ENCODE data around the gene HS3ST4. TPM values are rescaled to one million over a fixed set of nuclear protein-coding genes. Genes with fewer than 3 reads are reported as not detected.

HS3ST4 gene
- total RNA-seq, 1 donor from 2014 or later = not detected

- no peak for DNase-seq
- Mint-ChIP-seq H3K36me3 (ENCODE audit: low read depth) (no peaks in the 10 kb centered on the region), H3K9me3 (no peaks in the 10 kb centered on the region), H3K4me1 (no peaks in the 10 kb centered on the region), H3K27ac (no peak overlapping the region), H3K27me3 (no peaks in the 10 kb centered on the region), H3K4me3 (no peak overlapping the region)
- POLR2A ChIA-PET = no interaction called here
- TF ChIP-seq CTCF (IDR thresholded peaks at IDR 0.05) = no peak
- no peak for ATAC-seq (ENCODE audit: low read depth)
- intact Hi-C loops (cut with micrococcal nuclease) = no loop called here
- CTCF ChIA-PET = no interaction called here
Measured at GRCh38 chr16:25788637-25789036, 96.9 kb downstream of the HS3ST4 start.

DNA sequence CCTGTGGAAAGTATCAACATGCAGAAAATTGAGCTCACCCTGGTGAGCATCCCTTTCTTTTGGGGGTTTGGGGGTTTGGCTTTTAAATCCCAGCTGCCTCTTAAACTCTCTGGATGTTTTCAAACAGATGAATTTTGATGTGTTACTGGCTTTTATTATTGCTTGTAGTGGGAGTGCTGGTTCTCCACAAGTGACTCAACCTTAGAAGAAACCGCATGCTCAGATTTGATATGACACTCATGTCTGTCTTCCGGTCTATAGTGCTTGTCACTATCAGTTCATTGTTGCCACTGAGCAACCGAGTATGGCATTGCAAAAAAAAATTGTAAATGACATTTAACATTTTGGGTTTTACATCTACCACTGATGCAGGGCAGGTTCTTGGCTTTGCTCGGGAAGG, 104.5 kb downstream of the HS3ST4 start:
- DNase-seq (no peak), ATAC-seq (ENCODE audit: low read depth) (no peak)
- Mint-ChIP-seq H3K36me3 (ENCODE audit: low read depth) (no peaks in the 10 kb centered on the region), H3K27me3 (peaks cover 2% of the 10 kb centered on the region), H3K4me3 (no peak overlapping the region), H3K4me1 (no peaks in the 10 kb centered on the region), H3K27ac (no peak overlapping the region), H3K9me3 (no peaks in the 10 kb centered on the region)
- no peak for TF ChIP-seq CTCF (IDR thresholded peaks at IDR 0.05)
- CTCF ChIA-PET = no interaction called here
- POLR2A ChIA-PET = no interaction called here
- intact Hi-C loops (cut with micrococcal nuclease) = no loop called here

DNA sequence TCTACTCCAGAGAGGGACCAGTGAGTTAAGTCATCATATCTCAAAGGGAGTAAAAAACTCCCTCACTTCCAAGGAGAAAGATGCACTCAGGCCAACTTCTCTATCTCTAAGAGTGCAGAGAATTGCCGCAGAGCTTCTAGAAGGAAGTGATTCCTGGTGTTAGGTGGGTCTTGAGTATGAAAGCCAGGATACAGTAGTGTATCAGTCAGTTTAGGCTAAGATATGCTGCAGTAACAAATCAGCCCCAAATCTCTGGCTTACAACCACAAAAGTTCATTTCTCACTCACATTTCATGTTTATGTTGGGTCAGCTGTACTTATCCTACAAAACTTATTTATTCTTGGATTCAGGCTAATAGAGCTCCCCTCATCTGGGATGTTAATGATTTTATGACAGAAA, 106.3 kb downstream of the HS3ST4 start:
- ATAC-seq (ENCODE audit: low read depth) (no peak), DNase-seq (no peak)
- peaks cover 2% of the 10 kb centered on the region for H3K27me3 Mint-ChIP-seq
- H3K4me1 Mint-ChIP-seq = no peaks in the 10 kb centered on the region
- no peak overlapping the region for H3K27ac Mint-ChIP-seq
- no peak for TF ChIP-seq CTCF (IDR thresholded peaks at IDR 0.05)
- POLR2A ChIA-PET = interaction anchor here (0.6 kb wide), 1 partner anchor 1580 kb away, joined by 9 read pairs; no protein-coding TSS in a partner anchor
- CTCF ChIA-PET = no interaction called here
- intact Hi-C loops (cut with micrococcal nuclease) = no loop called here
- H3K9me3 Mint-ChIP-seq = no peaks in the 10 kb centered on the region
- no peak overlapping the region for H3K4me3 Mint-ChIP-seq
- H3K36me3 Mint-ChIP-seq (ENCODE audit: low read depth) = no peaks in the 10 kb centered on the region

GRCh38 chr16:25799816-25800215, 108.1 kb downstream of the HS3ST4 start:
- intact Hi-C loops (cut with micrococcal nuclease) = no loop called here
- Mint-ChIP-seq H3K4me3 (no peak overlapping the region), H3K27ac (no peak overlapping the region), H3K27me3 (peaks cover 2% of the 10 kb centered on the region), H3K9me3 (no peaks in the 10 kb centered on the region), H3K36me3 (ENCODE audit: low read depth) (no peaks in the 10 kb centered on the region), H3K4me1 (no peaks in the 10 kb centered on the region)
- POLR2A ChIA-PET = no interaction called here
- CTCF ChIA-PET = no interaction called here
- TF ChIP-seq CTCF (IDR thresholded peaks at IDR 0.05) = no peak
- DNase-seq (no peak), ATAC-seq (ENCODE audit: low read depth) (no peak)

DNA sequence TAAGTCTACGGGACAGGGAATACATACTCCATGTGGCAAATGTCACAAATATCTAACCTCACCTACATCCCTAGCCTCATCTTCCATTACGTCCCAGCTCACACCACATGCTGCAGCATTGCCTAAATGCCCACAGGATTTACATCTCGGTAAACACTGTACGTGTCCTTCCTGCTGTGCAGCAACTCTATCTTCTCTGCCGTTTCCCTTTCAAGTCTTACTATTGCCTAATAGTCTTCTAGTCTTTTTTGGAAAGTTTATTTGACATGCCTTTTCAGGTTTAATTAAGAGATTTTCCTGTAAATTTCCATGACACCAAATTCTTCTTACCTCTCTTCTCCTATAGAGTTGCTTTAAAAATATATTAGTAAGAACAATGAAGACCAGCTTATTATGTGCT, 120.5 kb downstream of the HS3ST4 start:
- Mint-ChIP-seq H3K36me3 (ENCODE audit: low read depth) (no peaks in the 10 kb centered on the region), H3K27me3 (peaks cover 6% of the 10 kb centered on the region), H3K9me3 (no peaks in the 10 kb centered on the region), H3K27ac (no peak overlapping the region), H3K4me1 (no peaks in the 10 kb centered on the region), H3K4me3 (no peak overlapping the region)
- ChIA-PET POLR2A (no interaction called here), CTCF (no interaction called here)
- no peak for TF ChIP-seq CTCF (IDR thresholded peaks at IDR 0.05)
- DNase-seq = no peak
- ATAC-seq (ENCODE audit: low read depth) = no peak
- intact Hi-C loops (cut with micrococcal nuclease) = no loop called here
